Mesothelial cell of epicardium (in vitro differentiated cells): ENCODE data around the gene YIPF2. TPM values are rescaled to one million over a fixed set of nuclear protein-coding genes. Genes with fewer than 3 reads are reported as not detected.
"Not testable (repeated sequence)": the region's sequence is repeated elsewhere in the genome, so short reads cannot be mapped to it uniquely, and the experiment has no call there.

Experiments used
- DNase-seq, 2 experiments: peaks; one replicate each; pipeline ENCODE4 v3.0.0; 2021; ENCODE audit warnings: low spot score in 2 of 2; ENCODE audit not compliant: unreplicated experiment in 2 of 2
- H3K27ac Mint-ChIP-seq: 2 replicates; pipeline ENCODE4 v1.8.0; 2021; ENCODE audit warnings: mixed read lengths
- H3K27me3 Mint-ChIP-seq: 2 replicates; pipeline ENCODE4 v1.8.0; 2021; ENCODE audit warnings: low read depth, mixed read lengths
- H3K36me3 Mint-ChIP-seq: 2 replicates; pipeline ENCODE4 v1.8.0; 2021; ENCODE audit warnings: mixed read lengths
- H3K4me1 Mint-ChIP-seq: 2 replicates; pipeline ENCODE4 v1.8.0; 2021; ENCODE audit warnings: mixed read lengths
- H3K4me3 Mint-ChIP-seq: 2 replicates; pipeline ENCODE4 v1.8.0; 2021; ENCODE audit warnings: mild to moderate bottlenecking, moderate library complexity, mixed read lengths
- H3K9me3 Mint-ChIP-seq: 2 replicates; pipeline ENCODE4 v1.8.0; 2021; ENCODE audit warnings: mixed read lengths
- CTCF ChIP-seq: fragments of 200-600 bp; sonication (generic); IDR thresholded peaks from one replicate; pipeline ENCODE4 v1.5.0; 2021; ENCODE audit warnings: antibody characterized with exemption; ENCODE audit not compliant: unreplicated experiment
- total RNA-seq: library from RNA; stranded (reverse); gene quantifications from 3 replicates; pipeline ENCODE4 v1.2.1, GENCODE V29; 2021

YIPF2 gene
- total RNA-seq, 1 donor from 2014 or later: 62.8 TPM

DNA sequence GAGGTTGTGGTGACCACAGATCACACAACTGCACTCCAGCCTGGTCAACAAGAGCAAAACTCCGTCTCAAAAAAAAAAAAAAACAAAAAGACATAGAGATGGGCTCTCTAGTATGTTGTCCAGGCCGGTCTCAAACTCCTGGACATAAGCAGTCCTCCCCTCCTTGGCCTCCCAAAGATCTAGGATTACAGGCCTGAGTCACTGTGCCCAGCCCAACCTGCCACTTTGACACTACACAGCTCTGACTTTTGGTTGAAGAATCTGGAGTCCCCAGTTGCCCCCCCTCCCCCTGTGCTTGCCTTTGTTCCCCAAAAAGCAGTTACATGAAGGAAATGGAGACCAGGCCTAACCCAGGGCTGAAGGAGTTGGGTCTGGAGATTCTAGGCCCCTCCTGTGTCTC is 44.2 kb downstream of the YIPF2 start:
- Mint-ChIP-seq H3K4me1 (peaks cover 27% of the 10 kb centered on the region), H3K27ac (no peak overlapping the region), H3K36me3 (no peaks in the 10 kb centered on the region), H3K9me3 (no peaks in the 10 kb centered on the region), H3K4me3 (no peak overlapping the region), H3K27me3 (no peaks in the 10 kb centered on the region)
- TF ChIP-seq CTCF: no peak
- no peak for DNase-seq

GRCh38 chr19:10882108-10882457 is 46.4 kb downstream of the YIPF2 start:
- Mint-ChIP-seq H3K4me1 (peaks cover 10% of the 10 kb centered on the region), H3K36me3 (no peaks in the 10 kb centered on the region), H3K4me3 (no peak overlapping the region), H3K27me3 (no peaks in the 10 kb centered on the region), H3K27ac (no peak overlapping the region), H3K9me3 (no peaks in the 10 kb centered on the region)
- DNase-seq: no peak
- TF ChIP-seq CTCF: no peak

GRCh38 chr19:10881403-10882107 is 46.9 kb downstream of the YIPF2 start:
- Mint-ChIP-seq H3K9me3 (no peaks in the 10 kb centered on the region), H3K4me1 (peaks cover 9% of the 10 kb centered on the region), H3K27ac (no peak overlapping the region), H3K36me3 (no peaks in the 10 kb centered on the region), H3K27me3 (no peaks in the 10 kb centered on the region), H3K4me3 (no peak overlapping the region)
- TF ChIP-seq CTCF: no peak
- DNase-seq: no peak

- H3K4me3 Mint-ChIP-seq: no peak overlapping the region
- no peaks in the 10 kb centered on the region for H3K27me3 Mint-ChIP-seq
- H3K4me1 Mint-ChIP-seq: peaks cover 4% of the 10 kb centered on the region
- no peak for TF ChIP-seq CTCF
- H3K36me3 Mint-ChIP-seq: no peaks in the 10 kb centered on the region
- DNase-seq: no peak
- peak overlapping the region; percentile 51 for H3K27ac Mint-ChIP-seq
- no peaks in the 10 kb centered on the region for H3K9me3 Mint-ChIP-seq
These were observed 50.2 kb downstream of the YIPF2 start for GRCh38 chr19:10878253-10878652.

GRCh38 chr19:10877608-10878007 is 50.8 kb downstream of the YIPF2 start:
- not testable (repeated sequence) for H3K27ac Mint-ChIP-seq, H3K27me3 Mint-ChIP-seq

DNA sequence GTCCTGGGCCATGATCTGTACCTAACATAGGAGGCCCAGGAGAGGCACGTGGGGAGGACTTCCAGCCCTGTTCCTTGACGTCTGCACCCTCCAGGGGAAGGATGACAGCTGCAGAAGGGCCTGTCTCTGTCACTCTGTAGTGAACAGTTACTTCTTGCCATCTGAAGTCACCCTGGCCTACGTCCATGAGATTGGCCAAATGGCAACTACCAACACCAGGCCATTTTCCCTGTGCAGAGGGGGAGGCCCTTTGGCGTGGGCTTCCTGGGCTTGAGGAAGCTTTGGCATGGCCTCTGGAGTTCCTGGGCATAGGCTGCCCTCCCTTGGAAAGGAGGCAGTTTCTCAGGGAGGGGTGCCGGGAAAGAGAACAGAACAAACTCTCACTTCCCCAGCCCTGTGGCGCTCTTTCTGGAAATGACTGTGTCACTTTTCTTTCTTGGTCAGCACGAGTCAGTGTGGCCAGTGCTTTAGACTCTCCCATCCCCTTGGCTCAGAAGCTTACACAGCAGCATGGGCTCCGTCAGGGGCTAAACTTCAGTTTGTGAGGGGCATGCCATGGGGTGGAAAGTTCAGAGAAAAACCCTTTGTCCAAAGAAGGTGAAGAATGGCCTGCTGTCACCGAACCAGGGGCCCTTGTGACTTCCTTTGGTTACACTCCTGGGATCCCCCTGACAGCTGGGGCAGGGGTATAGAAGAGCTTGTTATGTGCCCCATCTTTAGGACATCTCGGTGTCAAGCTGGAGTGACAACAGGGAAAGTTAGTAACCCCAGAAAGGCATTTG is 51.8 kb downstream of the YIPF2 start:
- Mint-ChIP-seq H3K27me3 (no peaks in the 10 kb centered on the region), H3K9me3 (no peaks in the 10 kb centered on the region), H3K4me3 (no peak overlapping the region), H3K4me1 (peaks cover 10% of the 10 kb centered on the region), H3K36me3 (no peaks in the 10 kb centered on the region), H3K27ac (no peak overlapping the region)
- no peak for TF ChIP-seq CTCF
- no peak for DNase-seq

More at GRCh38 chr19:10877608-10878007, 50.8 kb downstream of the YIPF2 start:
- not testable (repeated sequence) for H3K36me3 Mint-ChIP-seq, H3K4me3 Mint-ChIP-seq, H3K9me3 Mint-ChIP-seq, H3K4me1 Mint-ChIP-seq, DNase-seq
